Germinal center (tissue), 1 donor: ENCODE measurements around the gene SHOX.
"Not testable (repeated sequence)": the region's sequence is repeated elsewhere in the genome, so short reads cannot be mapped to it uniquely, and the experiment has no call there.

Source experiments
- DNase-seq: peaks from one replicate; pipeline ENCODE4 v3.0.0; 2012; ENCODE audit warnings: mixed read lengths, low spot score

Gene SHOX

GRCh38 chrX:637660-638481 lies 7.3 kb downstream of the SHOX start:
- no peak for DNase-seq

GRCh38 chrX:638482-639131 lies 8.0 kb downstream of the SHOX start:
- DNase-seq: no peak

GRCh38 chrX:639151-639550 lies 8.6 kb downstream of the SHOX start:
- no peak for DNase-seq

DNA sequence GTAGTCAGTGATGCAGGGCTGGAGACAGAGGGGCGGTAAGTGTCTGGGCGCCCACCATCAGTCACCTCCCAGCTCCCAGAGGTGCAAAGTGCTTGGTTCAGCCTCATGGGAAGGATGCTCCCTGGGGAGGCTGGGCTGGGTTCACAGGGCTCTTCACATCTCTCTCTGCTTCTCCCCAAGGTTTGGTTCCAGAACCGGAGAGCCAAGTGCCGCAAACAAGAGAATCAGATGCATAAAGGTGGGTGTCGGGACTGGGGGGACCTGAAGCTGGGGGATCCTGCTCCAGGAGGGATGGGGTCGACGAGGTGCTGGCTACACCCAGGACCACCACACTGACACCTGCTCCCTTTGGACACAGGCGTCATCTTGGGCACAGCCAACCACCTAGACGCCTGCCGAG lies 10.1 kb downstream of the SHOX start:
- DNase-seq: no peak

GRCh38 chrX:641671-642435 lies 11.3 kb downstream of the SHOX start:
- DNase-seq: no peak

DNA sequence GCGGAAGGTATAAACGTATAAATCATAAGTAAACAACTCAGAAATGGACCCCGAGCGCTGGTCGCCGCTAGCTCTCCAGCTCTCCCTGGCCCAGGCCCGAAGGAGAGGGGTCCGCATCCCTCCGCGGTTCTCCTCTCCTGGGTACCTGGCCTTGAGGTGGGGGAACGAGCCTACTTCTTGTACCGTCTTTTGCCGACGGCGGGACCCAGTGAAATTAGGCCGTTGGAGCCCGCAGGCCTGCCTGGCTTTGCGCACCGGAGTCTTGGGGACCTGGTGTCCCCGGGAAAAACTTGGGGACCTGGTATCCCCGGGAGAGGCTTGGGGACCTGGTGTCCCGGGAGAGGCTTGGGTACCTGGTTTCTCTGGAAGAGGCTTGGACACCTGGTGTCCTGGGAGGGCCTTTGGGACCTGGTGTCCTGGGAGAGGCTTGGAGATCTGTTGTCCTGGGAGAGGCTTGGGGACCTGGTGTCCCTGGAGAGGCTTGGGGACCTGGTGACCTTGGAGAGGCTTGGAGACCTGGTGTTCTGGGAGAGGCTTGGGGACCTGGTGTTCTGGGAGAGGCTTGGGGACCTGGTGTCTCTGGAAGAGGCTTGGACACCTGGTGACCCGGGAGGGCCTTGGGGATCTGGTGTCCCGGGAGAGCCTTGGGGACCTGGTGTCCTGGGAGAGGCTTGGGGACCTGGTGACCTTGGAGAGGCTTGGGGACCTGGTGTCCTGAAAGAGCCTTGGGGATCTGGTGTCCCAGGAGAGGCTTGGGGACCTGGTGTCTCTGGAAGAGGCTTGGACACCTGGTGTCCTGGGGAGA lies 12.0 kb downstream of the SHOX start:
- no peak for DNase-seq

DNA sequence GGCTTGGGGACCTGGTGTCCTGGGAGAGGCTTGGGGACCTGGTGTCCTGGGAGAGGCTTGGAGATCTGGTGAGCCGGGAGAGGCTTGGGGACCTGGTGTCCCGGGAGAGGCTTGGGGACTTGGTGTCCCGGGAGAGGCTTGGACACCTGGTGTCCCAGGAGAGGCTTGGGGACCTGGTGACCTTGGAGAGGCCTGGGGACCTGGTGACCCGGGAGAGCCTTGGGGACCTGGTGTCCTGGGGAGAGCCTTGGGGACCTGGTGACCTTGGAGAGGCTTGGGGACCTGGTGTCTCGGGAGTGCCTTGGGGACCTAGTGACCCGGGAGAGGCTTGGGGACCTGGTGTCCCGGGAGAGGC lies 12.6 kb downstream of the SHOX start:
- no peak for DNase-seq

GRCh38 chrX:643911-644303 lies 13.3 kb downstream of the SHOX start:
- no peak for DNase-seq

GRCh38 chrX:644304-645281 lies 14.0 kb downstream of the SHOX start:
- no peak for DNase-seq

GRCh38 chrX:646228-646495 lies 15.6 kb downstream of the SHOX start:
- DNase-seq: no peak

GRCh38 chrX:646796-647195 lies 16.2 kb downstream of the SHOX start:
- no peak for DNase-seq

DNA sequence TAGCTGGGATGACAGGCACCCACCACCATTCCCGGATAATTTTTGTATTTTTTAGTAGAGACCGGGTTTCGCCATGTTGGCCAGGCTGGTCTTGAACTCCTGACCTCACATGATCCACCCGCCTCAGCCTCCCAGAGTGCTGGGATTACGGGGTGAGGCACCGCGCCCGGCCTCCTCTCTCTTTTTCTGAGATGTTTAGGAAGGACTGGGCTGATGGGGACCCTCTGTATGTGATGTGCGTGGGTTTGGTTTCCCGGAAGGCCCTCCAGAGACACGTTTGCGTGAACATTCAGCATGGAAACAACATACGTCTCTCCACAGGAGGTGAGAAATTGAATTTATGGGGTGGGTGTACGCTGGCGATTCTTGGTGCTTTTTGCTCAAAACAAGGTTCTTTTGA lies 18.6 kb downstream of the SHOX start:
- no peak for DNase-seq

DNA sequence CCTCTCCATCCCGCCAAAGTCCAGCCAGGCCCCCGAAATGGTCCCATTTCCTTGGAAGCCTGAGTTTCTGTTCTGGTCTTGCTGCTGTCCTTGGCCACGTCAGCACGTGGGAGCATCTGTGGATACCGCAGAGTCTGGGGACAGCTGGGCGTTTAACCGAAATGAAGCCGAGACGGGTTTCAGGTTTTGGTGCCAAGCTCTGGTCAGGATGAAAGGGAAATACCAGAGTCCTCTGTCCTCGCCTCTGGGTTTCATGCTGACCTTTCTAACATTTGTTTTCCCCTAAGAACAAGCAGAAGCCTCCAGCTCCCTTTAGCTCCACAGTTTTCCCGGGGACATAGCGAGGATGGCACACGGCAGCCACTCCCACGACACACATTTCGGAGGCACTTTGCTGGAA lies 19.7 kb downstream of the SHOX start:
- no peak for DNase-seq

DNA sequence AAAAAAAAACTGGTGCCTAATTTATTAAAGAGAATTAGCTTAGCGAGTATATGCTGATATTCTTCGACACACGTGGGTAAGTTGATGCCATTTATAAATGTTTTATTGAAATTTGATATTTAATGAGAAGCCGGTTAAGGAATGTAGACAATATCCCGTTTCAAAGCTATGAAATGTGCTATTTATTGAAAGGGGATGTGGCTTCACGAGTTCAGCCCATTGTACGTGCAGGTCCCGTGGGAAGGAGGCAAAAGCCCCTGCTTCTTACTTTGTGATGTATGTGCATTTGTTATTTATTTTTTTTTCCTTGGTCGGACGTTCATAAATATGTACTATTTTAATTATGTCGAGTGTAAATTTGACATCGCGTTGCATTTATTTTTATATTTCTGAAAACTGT lies 20.2 kb downstream of the SHOX start:
- DNase-seq: no peak

GRCh38 chrX:651922-652321 lies 21.3 kb downstream of the SHOX start:
- not testable (repeated sequence) for DNase-seq

GRCh38 chrX:652341-652741 lies 21.8 kb downstream of the SHOX start:
- DNase-seq: no peak

GRCh38 chrX:653306-653705 lies 22.7 kb downstream of the SHOX start:
- no peak for DNase-seq

DNA sequence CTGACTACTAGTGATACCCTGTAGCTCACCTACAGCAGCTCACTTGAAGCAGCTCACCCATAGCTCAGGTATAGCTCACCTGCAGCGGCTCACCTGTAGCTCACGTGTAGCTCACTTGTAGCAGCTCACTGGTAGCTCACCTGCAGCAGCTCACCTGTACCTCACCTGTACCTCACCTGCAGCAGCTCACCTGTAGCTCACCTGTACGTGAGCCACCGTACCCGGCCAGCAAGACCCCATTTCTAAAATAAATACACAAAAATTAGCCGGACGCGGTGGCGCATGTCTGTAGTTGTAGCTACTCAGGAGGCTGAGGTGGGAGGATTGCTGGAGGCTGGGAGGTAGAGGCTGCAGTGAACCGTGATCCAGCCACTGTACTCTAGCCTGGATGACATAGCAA lies 30.6 kb downstream of the SHOX start:
- DNase-seq: no peak

GRCh38 chrX:662126-662525 lies 31.5 kb downstream of the SHOX start:
- no peak for DNase-seq

DNA sequence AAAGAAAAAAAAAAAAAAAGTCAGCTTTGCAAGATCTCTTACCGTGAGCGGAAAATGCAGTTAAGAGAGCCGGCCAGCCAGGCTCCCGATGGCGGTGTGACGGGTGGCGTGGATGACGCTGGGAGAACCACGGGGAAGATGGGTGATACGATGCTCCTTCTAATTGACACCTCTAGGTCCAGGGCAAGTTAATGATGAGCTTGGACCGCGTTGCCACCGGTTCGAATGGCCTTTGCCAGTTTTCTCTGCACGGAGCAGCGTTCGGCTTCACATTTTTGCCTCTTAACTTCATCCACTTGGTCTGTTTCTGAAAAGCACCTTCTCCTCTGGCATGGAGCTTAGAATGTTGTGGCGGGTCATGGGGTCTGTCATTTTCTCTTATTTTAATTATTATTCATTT lies 33.2 kb downstream of the SHOX start:
- no peak for DNase-seq
